GM18909 (cell line): ENCODE results near the gene FMO2.

Experiments used
- ATAC-seq: cut with Tn5 transposase; IDR thresholded peaks from one replicate; pipeline ENCODE4 v1.9.1; 2021; ENCODE audit warnings: mild to moderate bottlenecking; ENCODE audit not compliant: unreplicated experiment, poor library complexity

Gene FMO2

GRCh38 chr1:171251952-171252300 lies 66.8 kb downstream of the FMO2 start:
- ATAC-seq = no peak

DNA sequence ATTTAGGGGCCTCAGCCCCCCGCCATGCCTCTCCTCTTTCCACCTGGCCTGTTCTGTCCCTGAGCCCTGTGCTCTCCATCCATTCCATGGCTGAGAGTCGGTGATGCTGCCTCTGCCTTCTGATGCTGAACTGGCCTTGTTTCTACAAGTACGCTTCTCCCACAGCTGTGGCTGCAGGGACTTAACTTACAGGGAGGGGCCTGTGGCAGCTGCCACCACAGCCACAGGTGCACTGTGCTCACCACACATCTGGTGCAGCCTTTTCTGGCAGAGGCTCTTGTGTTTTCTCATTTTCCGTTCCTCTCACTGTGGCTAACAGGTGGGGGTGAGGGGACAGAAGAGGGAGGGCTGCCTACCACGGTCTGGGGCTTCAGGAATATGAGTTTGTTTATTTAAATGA lies 67.4 kb downstream of the FMO2 start:
- ATAC-seq = peak; percentile 96

GRCh38 chr1:171254859-171255258 lies 69.8 kb downstream of the FMO2 start:
- no peak for ATAC-seq

- no peak for ATAC-seq
Observed at GRCh38 chr1:171256940-171257606, 72.0 kb downstream of the FMO2 start.

- no peak for ATAC-seq
Observed at GRCh38 chr1:171257607-171258076, 72.5 kb downstream of the FMO2 start.

DNA sequence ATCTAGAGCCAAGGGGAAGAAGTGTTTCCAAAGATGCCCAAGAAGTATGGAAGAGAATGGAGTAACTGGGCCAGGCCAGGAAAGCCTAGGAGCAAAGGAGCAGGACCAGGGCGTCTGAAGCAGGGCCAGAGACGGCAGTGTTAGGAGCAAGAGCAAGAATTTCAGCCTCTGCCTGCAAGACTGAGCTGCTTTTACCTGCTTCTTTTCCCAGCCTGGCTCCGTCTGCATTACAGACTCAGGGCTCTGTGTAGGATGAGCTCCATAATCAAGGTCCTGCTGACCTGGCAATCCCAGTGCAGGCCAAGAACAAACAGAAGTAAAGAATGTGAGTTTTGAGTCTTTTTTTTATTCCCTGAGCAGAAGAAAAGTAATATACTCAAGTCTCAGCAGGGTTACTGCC lies 73.3 kb downstream of the FMO2 start:
- ATAC-seq = no peak

DNA sequence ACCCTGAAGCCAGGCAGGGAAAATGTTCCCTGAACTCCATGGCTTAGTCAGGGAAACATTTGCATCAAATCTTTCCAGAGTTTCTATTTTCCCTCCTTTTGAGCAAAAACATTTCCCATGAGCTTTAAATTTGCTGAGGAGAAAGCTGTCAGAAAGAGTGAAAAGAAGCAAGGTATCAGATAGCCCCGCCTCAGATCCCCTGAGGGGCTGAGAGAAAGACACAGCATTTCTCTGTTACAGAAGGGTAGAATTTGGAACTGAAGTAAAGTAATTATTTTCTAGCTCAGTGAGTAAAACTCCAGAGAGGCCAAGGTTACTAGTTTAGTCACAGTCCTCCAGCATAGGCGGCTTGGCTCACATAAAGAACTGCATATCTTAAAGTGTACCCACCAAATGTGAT lies 73.8 kb downstream of the FMO2 start:
- no peak for ATAC-seq
